ENCODE measurements around the gene SRPRB.

DNA sequence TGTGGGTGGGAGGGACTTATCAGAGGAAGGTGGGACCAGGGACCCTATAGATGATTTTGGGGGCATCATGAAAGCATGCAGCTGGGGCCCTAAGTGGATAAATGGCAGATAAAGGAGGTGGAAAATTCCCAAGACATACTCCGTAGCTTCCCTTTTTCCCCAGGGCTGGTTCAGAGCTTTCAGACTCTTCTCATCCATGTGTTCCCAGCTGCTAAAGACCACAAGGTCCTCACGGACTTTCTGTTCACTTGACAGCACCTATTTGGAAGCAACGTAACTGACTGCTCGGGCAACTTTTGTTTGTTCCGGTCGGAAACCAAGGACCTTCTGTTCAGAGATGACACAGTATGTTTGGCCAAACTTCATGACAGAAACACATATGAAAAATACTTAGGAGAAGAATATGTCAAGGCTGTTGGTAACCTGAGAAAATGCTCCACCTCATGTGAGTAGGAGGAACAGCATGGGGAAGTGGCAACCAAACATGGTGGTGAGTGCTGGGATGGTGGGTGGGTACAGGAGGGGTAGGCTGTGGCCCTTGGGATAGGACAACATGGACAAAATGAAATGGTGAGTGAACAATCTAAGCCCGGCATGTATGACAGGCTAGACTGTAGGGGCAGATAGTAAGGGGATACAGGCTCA lies 28.7 kb upstream of the SRPRB start:
- TF ChIP-seq, protein P1, sequence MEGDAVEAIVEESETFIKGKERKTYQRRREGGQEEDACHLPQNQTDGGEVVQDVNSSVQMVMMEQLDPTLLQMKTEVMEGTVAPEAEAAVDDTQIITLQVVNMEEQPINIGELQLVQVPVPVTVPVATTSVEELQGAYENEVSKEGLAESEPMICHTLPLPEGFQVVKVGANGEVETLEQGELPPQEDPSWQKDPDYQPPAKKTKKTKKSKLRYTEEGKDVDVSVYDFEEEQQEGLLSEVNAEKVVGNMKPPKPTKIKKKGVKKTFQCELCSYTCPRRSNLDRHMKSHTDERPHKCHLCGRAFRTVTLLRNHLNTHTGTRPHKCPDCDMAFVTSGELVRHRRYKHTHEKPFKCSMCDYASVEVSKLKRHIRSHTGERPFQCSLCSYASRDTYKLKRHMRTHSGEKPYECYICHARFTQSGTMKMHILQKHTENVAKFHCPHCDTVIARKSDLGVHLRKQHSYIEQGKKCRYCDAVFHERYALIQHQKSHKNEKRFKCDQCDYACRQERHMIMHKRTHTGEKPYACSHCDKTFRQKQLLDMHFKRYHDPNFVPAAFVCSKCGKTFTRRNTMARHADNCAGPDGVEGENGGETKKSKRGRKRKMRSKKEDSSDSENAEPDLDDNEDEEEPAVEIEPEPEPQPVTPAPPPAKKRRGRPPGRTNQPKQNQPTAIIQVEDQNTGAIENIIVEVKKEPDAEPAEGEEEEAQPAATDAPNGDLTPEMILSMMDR (IDR thresholded peaks at IDR 0.05; ENCODE audit: poor library complexity, severe bottlenecking), result no peak
- TF ChIP-seq, protein P2, sequence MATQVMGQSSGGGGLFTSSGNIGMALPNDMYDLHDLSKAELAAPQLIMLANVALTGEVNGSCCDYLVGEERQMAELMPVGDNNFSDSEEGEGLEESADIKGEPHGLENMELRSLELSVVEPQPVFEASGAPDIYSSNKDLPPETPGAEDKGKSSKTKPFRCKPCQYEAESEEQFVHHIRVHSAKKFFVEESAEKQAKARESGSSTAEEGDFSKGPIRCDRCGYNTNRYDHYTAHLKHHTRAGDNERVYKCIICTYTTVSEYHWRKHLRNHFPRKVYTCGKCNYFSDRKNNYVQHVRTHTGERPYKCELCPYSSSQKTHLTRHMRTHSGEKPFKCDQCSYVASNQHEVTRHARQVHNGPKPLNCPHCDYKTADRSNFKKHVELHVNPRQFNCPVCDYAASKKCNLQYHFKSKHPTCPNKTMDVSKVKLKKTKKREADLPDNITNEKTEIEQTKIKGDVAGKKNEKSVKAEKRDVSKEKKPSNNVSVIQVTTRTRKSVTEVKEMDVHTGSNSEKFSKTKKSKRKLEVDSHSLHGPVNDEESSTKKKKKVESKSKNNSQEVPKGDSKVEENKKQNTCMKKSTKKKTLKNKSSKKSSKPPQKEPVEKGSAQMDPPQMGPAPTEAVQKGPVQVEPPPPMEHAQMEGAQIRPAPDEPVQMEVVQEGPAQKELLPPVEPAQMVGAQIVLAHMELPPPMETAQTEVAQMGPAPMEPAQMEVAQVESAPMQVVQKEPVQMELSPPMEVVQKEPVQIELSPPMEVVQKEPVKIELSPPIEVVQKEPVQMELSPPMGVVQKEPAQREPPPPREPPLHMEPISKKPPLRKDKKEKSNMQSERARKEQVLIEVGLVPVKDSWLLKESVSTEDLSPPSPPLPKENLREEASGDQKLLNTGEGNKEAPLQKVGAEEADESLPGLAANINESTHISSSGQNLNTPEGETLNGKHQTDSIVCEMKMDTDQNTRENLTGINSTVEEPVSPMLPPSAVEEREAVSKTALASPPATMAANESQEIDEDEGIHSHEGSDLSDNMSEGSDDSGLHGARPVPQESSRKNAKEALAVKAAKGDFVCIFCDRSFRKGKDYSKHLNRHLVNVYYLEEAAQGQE (IDR thresholded peaks at IDR 0.05; ENCODE audit: borderline replicate concordance), result no peak
- TF ChIP-seq MXI1 (conservative IDR thresholded peaks at IDR 0.05; ENCODE audit: poor library complexity, severe bottlenecking), result no peak
- no peak for TF ChIP-seq SMC3 (conservative IDR thresholded peaks at IDR 0.05; ENCODE audit: poor library complexity)
- TF ChIP-seq POLR2AphosphoS5 (IDR thresholded peaks at IDR 0.05), result no peak

All from neural cell (in vitro differentiated cells).